ENCODE results near the gene ARCN1. TPM values are rescaled to one million over a fixed set of nuclear protein-coding genes. Genes with fewer than 3 reads are reported as not detected.
A peak's percentile ranks its signal among the peaks of the same experiment; 100 is the strongest.

The ARCN1 gene
- total and polyA plus RNA-seq, 2 donors (not counting 1 experiment from before 2014, with no cell fraction given) = 116 to 387 TPM

DNA sequence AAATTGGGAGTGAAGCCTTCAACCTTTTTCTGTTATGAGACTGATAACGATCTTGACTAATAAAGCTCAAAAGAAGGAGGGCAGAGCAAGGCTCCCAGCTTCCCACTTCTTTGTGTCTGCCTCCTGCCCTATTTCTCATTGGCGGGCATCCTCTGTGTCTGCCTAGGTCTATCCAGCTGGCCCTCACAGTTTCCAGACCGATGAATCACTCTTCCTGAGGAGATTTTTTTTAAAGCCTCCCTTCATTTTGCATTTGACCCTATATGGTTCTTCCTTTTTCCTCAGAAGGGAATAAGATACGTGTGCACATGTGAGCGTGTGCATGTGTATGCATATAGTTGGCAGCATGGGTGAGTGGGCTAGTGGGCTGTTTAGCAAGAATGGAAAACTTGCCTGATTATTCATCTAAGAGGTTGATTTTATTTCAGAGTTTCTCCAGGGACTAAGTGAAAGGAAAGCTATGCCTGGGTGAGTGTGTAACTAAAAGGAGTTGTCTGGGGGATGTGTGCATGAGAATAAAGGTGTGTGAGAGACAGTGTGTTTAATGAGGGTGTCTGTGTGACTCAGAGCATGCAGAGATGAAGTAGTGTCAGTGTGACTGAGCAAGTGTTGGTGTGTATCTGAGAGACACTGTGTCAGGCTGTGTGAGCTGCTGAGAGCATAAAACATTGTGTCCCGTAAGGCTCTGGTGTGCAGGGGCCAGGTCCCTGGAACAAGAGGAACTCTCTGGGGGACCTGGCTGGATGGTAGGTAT is 47.4 kb downstream of the ARCN1 start:
- H3K27ac ChIP-seq (ENCODE audit: insufficient read depth, low read length) = peak overlapping the region; percentile 94
- H3K9ac ChIP-seq (ENCODE audit: insufficient read depth, low read length) = peak overlapping the region; percentile 39
- no peak overlapping the region for H2AFZ ChIP-seq (ENCODE audit: low read length)
- H3K4me2 ChIP-seq (ENCODE audit: extremely low read depth, insufficient read depth, low read length) = peak overlapping the region; percentile 49
- TF ChIP-seq, protein P1, sequence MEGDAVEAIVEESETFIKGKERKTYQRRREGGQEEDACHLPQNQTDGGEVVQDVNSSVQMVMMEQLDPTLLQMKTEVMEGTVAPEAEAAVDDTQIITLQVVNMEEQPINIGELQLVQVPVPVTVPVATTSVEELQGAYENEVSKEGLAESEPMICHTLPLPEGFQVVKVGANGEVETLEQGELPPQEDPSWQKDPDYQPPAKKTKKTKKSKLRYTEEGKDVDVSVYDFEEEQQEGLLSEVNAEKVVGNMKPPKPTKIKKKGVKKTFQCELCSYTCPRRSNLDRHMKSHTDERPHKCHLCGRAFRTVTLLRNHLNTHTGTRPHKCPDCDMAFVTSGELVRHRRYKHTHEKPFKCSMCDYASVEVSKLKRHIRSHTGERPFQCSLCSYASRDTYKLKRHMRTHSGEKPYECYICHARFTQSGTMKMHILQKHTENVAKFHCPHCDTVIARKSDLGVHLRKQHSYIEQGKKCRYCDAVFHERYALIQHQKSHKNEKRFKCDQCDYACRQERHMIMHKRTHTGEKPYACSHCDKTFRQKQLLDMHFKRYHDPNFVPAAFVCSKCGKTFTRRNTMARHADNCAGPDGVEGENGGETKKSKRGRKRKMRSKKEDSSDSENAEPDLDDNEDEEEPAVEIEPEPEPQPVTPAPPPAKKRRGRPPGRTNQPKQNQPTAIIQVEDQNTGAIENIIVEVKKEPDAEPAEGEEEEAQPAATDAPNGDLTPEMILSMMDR (conservative IDR thresholded peaks at IDR 0.05 in 1 of 2, IDR thresholded peaks at IDR 0.05 in 1 of 2; ENCODE audit: low read depth in 1 of 2, low read length in 2 of 2) = no peak
- TF ChIP-seq EZH2 (IDR thresholded peaks at IDR 0.05; ENCODE audit: low read length, missing control alignments) = no peak
- peaks cover 14% of the 10 kb centered on the region for H3K36me3 ChIP-seq (ENCODE audit: control insufficient read depth, insufficient read depth, low read length)
- peaks cover 54% of the 10 kb centered on the region for H3K4me1 ChIP-seq (ENCODE audit: control insufficient read depth, extremely low read depth, insufficient read depth, low read length)
- H4K20me1 ChIP-seq (ENCODE audit: control insufficient read depth, extremely low read depth, insufficient read depth, low read length) = no peaks in the 10 kb centered on the region
- H3K79me2 ChIP-seq (ENCODE audit: control insufficient read depth, insufficient read depth, low read length) = peaks cover 22% of the 10 kb centered on the region
- peak; percentile 96 to 98 for DNase-seq (ENCODE audit: low read depth in 2 of 2)
- H3K4me3 ChIP-seq (replicated peaks in 1 of 4; ENCODE audit: control extremely low read depth in 1 of 4, insufficient read depth in 1 of 4, low read depth in 3 of 4, low read length in 4 of 4) = peak overlapping the region in 2 of 4 experiments; percentile 14 to 28
- H3K9me3 ChIP-seq (ENCODE audit: control insufficient read depth, insufficient read depth, low read depth, low read length) = no peaks in the 10 kb centered on the region
- no peaks in the 10 kb centered on the region for H3K27me3 ChIP-seq (ENCODE audit: control insufficient read depth, insufficient read depth, low read length)

GRCh38 chr11:118620529-118621070 is 48.4 kb downstream of the ARCN1 start:
- H3K4me3 ChIP-seq (replicated peaks in 1 of 4; ENCODE audit: control extremely low read depth in 1 of 4, insufficient read depth in 1 of 4, low read depth in 3 of 4, low read length in 4 of 4) = peak overlapping the region; percentile 1 to 73 (median 46)
- H3K9ac ChIP-seq (ENCODE audit: insufficient read depth, low read length) = peak overlapping the region; percentile 65
- peak overlapping the region; percentile 94 for H3K27ac ChIP-seq (ENCODE audit: insufficient read depth, low read length)
- H4K20me1 ChIP-seq (ENCODE audit: control insufficient read depth, extremely low read depth, insufficient read depth, low read length) = no peaks in the 10 kb centered on the region
- DNase-seq (ENCODE audit: low read depth in 2 of 2) = peak in 1 of 2 donors; percentile 15
- H3K4me2 ChIP-seq (ENCODE audit: extremely low read depth, insufficient read depth, low read length) = peak overlapping the region; percentile 73
- H3K36me3 ChIP-seq (ENCODE audit: control insufficient read depth, insufficient read depth, low read length) = peaks cover 17% of the 10 kb centered on the region
- no peak for TF ChIP-seq EZH2 (IDR thresholded peaks at IDR 0.05; ENCODE audit: low read length, missing control alignments)
- peaks cover 22% of the 10 kb centered on the region for H3K79me2 ChIP-seq (ENCODE audit: control insufficient read depth, insufficient read depth, low read length)
- no peaks in the 10 kb centered on the region for H3K27me3 ChIP-seq (ENCODE audit: control insufficient read depth, insufficient read depth, low read length)
- H3K9me3 ChIP-seq (ENCODE audit: control insufficient read depth, insufficient read depth, low read depth, low read length) = no peaks in the 10 kb centered on the region
- H2AFZ ChIP-seq (ENCODE audit: low read length) = no peak overlapping the region
- H3K4me1 ChIP-seq (ENCODE audit: control insufficient read depth, extremely low read depth, insufficient read depth, low read length) = peaks cover 54% of the 10 kb centered on the region

DNA sequence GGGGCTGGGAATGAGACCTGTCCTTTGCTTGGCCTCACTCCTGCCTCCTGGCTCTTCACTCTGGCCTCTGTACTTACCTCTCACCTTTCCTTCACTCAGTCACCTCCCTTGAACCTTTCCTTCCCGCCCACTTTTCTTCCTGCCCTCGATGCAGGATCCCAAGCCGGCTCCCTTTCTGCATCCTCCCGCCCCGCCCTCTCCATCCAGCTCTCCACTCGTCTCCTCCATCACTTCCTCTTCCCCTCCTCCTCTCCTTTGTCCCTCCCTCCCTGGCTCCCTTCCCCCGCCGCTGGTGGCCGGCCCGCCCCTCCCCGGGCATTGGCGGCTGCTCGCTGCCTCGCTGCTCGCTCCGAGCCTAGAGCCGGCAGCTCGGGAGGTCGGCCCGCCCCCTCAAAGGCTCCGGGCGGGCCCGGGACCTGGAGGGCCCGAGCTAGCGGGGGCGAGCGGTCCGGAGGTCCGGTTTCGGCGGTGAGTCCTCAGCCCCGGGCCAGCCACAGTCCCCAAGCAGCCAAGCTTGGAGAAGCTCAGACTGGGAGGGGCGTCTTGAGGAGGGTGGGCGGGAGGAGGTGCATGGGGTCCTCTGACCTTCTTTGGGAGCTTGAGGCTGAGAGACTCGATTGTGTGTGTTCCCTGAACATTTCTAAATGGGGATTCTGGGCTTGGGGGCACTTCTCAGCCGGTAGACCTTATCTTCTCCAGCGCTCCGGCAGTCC is 49.0 kb downstream of the ARCN1 start:
- DNase-seq (ENCODE audit: low read depth in 2 of 2) = peak; percentile 81 to 91
- H3K4me3 ChIP-seq (replicated peaks in 1 of 4; ENCODE audit: control extremely low read depth in 1 of 4, insufficient read depth in 1 of 4, low read depth in 3 of 4, low read length in 4 of 4) = peak overlapping the region; percentile 57 to 73 (median 64)
- H3K36me3 ChIP-seq (ENCODE audit: control insufficient read depth, insufficient read depth, low read length) = peaks cover 19% of the 10 kb centered on the region
- H4K20me1 ChIP-seq (ENCODE audit: control insufficient read depth, extremely low read depth, insufficient read depth, low read length) = no peaks in the 10 kb centered on the region
- peak overlapping the region; percentile 65 for H3K9ac ChIP-seq (ENCODE audit: insufficient read depth, low read length)
- no peaks in the 10 kb centered on the region for H3K9me3 ChIP-seq (ENCODE audit: control insufficient read depth, insufficient read depth, low read depth, low read length)
- H2AFZ ChIP-seq (ENCODE audit: low read length) = no peak overlapping the region
- TF ChIP-seq EZH2 (IDR thresholded peaks at IDR 0.05; ENCODE audit: low read length, missing control alignments) = no peak
- TF ChIP-seq, protein P1 (conservative IDR thresholded peaks at IDR 0.05 in 1 of 2, IDR thresholded peaks at IDR 0.05 in 1 of 2; ENCODE audit: low read depth in 1 of 2, low read length in 2 of 2) = no peak
- peak overlapping the region; percentile 80 for H3K4me2 ChIP-seq (ENCODE audit: extremely low read depth, insufficient read depth, low read length)
- peaks cover 54% of the 10 kb centered on the region for H3K4me1 ChIP-seq (ENCODE audit: control insufficient read depth, extremely low read depth, insufficient read depth, low read length)
- H3K27ac ChIP-seq (ENCODE audit: insufficient read depth, low read length) = peak overlapping the region; percentile 94
- peaks cover 22% of the 10 kb centered on the region for H3K79me2 ChIP-seq (ENCODE audit: control insufficient read depth, insufficient read depth, low read length)
- H3K27me3 ChIP-seq (ENCODE audit: control insufficient read depth, insufficient read depth, low read length) = no peaks in the 10 kb centered on the region
